Measurements from ENCODE around the gene COL13A1.

The COL13A1 gene

GRCh38 chr10:69914398-69915214 lies 112.9 kb downstream of the COL13A1 start:
- peak; percentile 48 for DNase-seq

- DNase-seq, result no peak
Measured at GRCh38 chr10:69915215-69915560, 113.5 kb downstream of the COL13A1 start.

DNA sequence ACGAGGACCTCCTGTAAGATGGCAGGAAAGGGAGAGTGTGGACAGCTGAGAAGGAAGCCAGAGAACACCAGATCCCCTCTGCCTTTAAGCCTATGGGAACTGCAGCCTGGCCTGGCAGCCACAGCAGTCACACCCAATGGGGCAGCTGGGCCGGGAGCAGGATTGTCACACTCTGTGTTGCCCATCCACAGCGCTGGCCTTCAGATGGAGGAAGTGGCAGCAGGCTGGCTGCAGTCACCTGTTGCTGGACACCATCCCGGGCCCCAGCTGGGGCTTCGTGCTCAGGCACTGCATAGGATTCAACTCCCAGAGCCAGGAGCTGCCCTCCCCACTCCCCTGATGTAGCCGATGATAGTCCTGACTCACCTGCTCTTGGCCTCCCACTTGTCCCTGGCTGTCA lies 114.4 kb downstream of the COL13A1 start:
- no peak for DNase-seq

- DNase-seq, result no peak
Measured at GRCh38 chr10:69918036-69918435, 116.3 kb downstream of the COL13A1 start.

- no peak for DNase-seq
Measured at GRCh38 chr10:69919250-69919649, 117.5 kb downstream of the COL13A1 start.

GRCh38 chr10:69925111-69925510 lies 123.4 kb downstream of the COL13A1 start:
- DNase-seq, result no peak

GRCh38 chr10:69928339-69928738 lies 126.6 kb downstream of the COL13A1 start:
- no peak for DNase-seq

- DNase-seq, result no peak
Measured at GRCh38 chr10:69929575-69929974, 127.9 kb downstream of the COL13A1 start.

- no peak for DNase-seq
Measured at GRCh38 chr10:69934768-69935167, 133.1 kb downstream of the COL13A1 start.

DNA sequence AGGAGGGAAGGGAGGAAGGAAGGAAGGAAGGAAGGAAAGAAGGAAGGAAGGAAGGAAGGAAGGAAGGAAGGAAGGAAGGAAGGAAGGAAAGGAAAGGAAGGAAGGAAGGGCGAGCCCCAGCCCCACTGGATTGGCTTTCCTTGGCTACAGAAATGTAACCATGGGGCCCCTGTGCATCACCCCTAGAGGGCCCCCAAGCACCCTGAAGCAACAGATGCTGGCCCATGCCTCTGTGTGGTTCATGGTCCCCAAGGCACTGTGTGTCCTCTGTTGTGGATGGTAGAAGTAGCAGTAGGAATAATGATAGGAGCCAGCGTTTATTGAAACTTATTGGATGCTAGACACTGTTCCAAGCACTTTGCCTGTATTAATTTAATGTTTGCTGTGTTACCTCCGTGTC lies 134.4 kb downstream of the COL13A1 start:
- no peak for DNase-seq

- no peak for DNase-seq
Measured at GRCh38 chr10:69938541-69938991, 136.9 kb downstream of the COL13A1 start.

GRCh38 chr10:69939061-69939460 lies 137.4 kb downstream of the COL13A1 start:
- DNase-seq, result no peak

GRCh38 chr10:69939481-69939880 lies 137.8 kb downstream of the COL13A1 start:
- no peak for DNase-seq

DNA sequence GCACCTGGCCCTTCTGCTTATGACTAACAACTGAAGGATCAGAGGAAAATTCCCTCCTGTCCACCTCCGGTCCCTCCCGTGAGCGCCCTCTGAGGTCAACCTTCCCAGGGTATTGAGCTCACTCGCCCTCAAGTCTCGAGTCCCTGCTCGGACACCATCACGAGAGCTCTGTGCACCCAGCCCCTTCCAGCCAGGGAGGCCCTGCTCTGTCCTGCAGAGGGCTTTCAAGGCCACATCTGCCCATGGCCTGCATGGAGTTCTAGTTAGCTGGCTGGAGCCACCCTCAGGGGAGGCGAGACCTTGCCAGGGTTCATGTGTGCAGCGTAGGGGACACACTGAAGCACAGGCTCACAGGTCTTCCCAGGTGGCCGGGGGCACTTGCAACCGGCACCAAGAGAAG lies 140.0 kb downstream of the COL13A1 start:
- no peak for DNase-seq

DNA sequence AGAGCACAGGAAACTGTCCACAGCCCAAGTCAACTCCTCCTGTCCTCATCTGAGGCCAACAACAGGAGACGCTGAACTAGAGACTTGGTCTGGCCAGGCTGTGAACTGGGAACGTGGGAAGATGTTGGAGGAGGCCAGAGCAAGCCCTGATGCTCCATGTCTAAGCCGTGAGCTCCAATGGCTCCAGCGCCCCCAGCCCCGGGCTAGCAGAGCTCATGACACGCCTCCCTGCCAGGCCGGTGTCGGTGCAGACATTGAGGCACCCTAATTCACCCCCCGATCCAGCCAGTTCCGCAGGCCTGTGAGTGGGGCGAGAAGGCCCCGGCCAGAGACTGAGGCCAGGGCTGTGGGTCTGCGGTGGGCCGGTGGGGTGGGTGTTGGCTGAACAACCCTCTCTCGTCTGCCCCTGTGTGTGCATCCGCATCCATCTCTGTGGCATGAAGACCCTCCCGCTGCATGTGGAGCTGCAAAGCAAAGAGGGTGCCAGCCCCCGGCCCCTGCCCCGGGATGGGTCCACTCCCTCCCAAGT lies 141.7 kb downstream of the COL13A1 start:
- DNase-seq, result no peak

DNA sequence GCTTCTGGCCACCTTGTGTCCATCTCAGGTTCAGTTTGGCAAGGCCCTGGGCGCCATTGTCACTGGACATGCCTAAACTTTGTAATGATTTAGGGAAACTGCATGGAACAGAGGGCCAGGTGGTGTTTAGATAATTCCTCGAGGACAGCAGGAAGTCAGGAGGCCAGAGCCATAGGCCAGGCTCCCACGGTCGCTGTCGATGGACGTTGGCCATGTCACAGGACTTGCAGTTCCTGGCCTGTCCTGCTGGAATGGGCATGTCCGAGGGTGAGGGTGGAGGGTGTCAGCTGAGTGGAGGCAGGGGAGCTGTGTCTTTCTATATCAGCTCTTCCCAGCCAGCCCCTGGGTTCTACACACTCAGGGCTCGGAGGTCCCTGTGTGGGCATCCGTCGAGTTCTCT lies 143.1 kb downstream of the COL13A1 start:
- no peak for DNase-seq

GRCh38 chr10:69948261-69948660 lies 146.6 kb downstream of the COL13A1 start:
- DNase-seq, result no peak

DNA sequence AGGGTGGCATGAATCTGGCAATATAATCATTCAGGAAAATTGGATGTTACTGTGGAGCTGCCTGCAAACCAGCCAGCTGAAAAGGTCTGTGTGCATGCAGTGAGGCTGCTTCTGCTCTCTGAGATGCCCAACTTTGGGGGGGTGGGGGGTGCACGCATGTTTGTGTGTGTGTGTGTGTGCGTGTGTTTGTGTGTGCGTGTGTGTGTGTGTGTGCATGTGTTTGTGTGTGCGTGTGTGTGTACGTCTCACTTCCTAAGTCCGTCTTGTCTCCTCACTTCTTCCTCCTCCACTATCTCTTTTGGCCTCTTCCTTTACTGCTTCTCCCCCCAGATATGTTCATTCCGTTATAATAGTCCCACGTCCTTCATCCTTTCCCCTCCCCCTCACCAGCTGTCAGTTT lies 148.1 kb downstream of the COL13A1 start:
- no peak for DNase-seq

DNA sequence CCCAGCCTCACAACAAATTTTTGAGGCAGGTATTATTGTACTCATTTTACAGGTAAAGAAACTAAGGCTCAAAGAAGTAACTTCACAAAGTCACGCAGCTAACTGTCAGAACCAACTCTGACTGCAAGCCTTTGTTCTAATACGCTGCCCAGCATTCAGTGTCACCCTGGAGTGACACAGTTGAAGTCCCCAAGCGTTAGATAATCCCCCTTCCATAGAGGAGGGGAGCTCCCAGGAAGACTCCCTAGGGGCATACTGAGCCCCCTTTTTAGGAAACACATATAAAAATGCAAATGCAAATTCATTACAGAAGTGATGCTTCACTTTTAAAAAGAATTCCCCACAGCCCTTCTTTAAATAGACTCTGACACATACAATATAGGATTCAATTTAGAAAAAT lies 150.0 kb downstream of the COL13A1 start:
- DNase-seq, result no peak

- no peak for DNase-seq
Measured at GRCh38 chr10:69952069-69952800, 150.5 kb downstream of the COL13A1 start.

DNA sequence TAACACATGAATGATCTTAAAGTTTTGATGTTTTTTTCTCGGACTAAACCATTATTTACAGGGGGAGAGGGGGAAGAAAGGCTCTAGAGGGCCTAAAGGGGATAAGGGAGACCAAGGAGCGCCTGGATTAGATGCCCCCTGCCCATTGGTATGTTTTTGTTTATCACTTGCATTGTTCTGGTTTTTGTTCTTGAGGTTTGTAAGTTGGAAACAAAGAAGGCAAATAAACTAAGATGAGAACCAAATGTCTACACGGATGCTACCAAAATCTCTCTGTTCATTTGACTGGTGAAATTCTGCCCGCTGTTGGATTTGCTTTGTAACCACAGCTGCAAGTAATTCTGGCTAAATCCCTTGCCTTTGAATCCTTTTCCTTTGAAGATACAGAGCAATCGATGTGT lies 151.1 kb downstream of the COL13A1 start:
- DNase-seq, result no peak

DNA sequence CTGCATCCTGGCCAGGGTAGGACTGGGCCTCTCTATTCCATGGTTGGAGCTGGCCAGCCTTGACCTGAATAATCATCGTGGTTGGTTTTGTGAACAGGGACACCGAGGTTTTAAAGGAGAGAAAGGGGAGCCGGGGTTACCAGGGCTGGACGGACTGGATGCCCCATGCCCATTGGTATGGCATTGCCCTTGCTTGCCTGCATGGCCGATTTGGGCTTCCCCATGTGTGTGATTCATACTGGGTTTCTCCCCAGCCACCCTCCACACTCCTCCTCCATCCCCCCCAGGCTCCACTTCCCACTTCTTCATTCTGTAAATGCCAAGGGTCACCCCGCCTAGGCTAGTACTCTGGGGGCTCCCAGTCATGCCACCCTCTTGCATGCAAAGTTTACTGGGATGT lies 152.1 kb downstream of the COL13A1 start:
- DNase-seq, result no peak

DNA sequence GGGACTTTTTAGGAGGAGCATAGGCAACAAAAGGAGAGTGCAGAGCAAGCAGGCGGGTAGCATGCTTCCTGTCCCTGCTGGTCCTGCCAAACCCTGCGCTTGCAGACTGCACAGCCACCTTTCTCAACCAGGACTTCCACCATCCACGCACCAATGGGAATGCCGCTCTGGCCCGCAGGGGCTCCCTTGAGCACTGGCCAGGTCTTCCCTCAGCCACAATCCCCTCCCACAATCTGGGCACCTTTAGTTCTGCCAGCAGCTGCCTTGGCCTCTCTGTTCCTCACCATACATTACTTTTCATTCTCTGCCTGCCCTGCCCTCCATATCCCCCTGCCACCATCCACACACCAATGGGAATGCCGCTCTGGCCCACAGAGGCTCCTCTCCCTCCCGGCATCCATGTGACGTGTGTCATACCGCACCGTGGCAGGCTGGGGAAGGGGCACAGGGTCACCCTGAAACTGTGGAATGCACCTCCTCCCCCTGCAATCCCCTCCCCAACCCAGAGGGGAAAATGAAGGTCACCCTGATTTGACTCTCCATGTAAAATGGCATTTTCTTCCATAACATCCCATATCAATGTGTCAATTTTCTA lies 153.6 kb downstream of the COL13A1 start:
- DNase-seq, result no peak
